SK-N-SH (cell line): ENCODE data around the gene CFAP58. TPM values are rescaled to one million over a fixed set of nuclear protein-coding genes. Genes with fewer than 3 reads are reported as not detected.

Source experiments
- CTCF ChIA-PET: fragments of 300-600, 350-600 bp; formaldehyde crosslinking; extraction: SDS; loops from one replicate; lab custom pipeline; 2021; lab: Yijun Ruan, JAX
- POLR2A ChIA-PET: fragments of 350-600 bp; sonication (Branson Sonifier 250); formaldehyde crosslinking; extraction: SDS; loops from one replicate; lab custom pipeline; 2020; ENCODE audit warnings: antibody characterized with exemption, inconsistent platforms; lab: Yijun Ruan, JAX
- DNase-seq: peaks from one replicate; pipeline ENCODE4 v3.0.0; 2012
- H2AFZ ChIP-seq: fragments of 200-600 bp; sonication (generic); 2 replicates; pipeline ENCODE4 v1.8.1; 2016; ENCODE audit warnings: antibody characterized with exemption, mild to moderate bottlenecking, low read depth
- H3F3A ChIP-seq: fragments of 200-600 bp; sonication (generic); replicated peaks from 2 replicates; pipeline ENCODE3; 2016; ENCODE audit warnings: antibody characterized with exemption, mild to moderate bottlenecking; ENCODE audit not compliant: insufficient read depth
- H3K27ac ChIP-seq, 2 experiments: fragments of 200-500 bp in 1 of 2; fragments of 200-600 bp in 1 of 2; sonication (Bioruptor generic) in 1 of 2; sonication (generic), shearing (Covaris generic) in 1 of 2; 2 replicates each; pipeline versions ENCODE4 v1.5.1 to v1.6.1; 2014 to 2016; ENCODE audit warnings: low read depth in 2 of 2, inconsistent platforms in 1 of 2, low read length in 1 of 2, mild to moderate bottlenecking in 1 of 2, mixed read lengths in 1 of 2
- H3K27me3 ChIP-seq: fragments of 200-600 bp; sonication (generic), shearing (Covaris generic); 2 replicates; pipeline ENCODE4 v1.6.1; 2016; ENCODE audit warnings: mixed run types; ENCODE audit not compliant: insufficient read depth
- H3K36me3 ChIP-seq, 2 experiments: fragments of 200-500 bp in 1 of 2; fragments of 200-600 bp in 1 of 2; sonication (Bioruptor generic) in 1 of 2; sonication (generic) in 1 of 2; replicated peaks in 1 of 2; 2 replicates each; pipeline versions ENCODE3 to v1.5.1; 2014 to 2016; ENCODE audit warnings: low read length in 1 of 2, mild to moderate bottlenecking in 1 of 2; ENCODE audit not compliant: insufficient read depth in 2 of 2, control insufficient read depth in 1 of 2
- H3K4me1 ChIP-seq, 2 experiments: fragments of 200-500 bp in 1 of 2; fragments of 200-600 bp in 1 of 2; sonication (Bioruptor generic) in 1 of 2; sonication (generic), shearing (Covaris generic) in 1 of 2; 2 replicates each; pipeline versions ENCODE4 v1.5.1 to v1.6.1; 2014 to 2016; ENCODE audit warnings: low read depth in 1 of 2, low read length in 1 of 2, mixed run types in 1 of 2; ENCODE audit not compliant: insufficient read depth in 2 of 2, control insufficient read depth in 1 of 2
- H3K4me2 ChIP-seq: fragments of 200-600 bp; sonication (generic), shearing (Covaris generic); 2 replicates; pipeline ENCODE4 v1.6.1; 2017; ENCODE audit warnings: mixed run types
- H3K4me3 ChIP-seq, 2 experiments: fragments of 200-500 bp in 1 of 2; fragments of 200-600 bp in 1 of 2; sonication (Bioruptor generic) in 1 of 2; sonication (generic), shearing (Covaris generic) in 1 of 2; 2 replicates each; pipeline versions ENCODE4 v1.5.1 to v1.8.1; 2014 to 2016; ENCODE audit warnings: low read depth in 2 of 2, inconsistent platforms in 1 of 2, low read length in 1 of 2, mild to moderate bottlenecking in 1 of 2, mixed read lengths in 1 of 2, moderate library complexity in 1 of 2
- H3K79me2 ChIP-seq: fragments of 200-600 bp; sonication (generic); 2 replicates; pipeline ENCODE4 v1.8.1; 2017; ENCODE audit warnings: mild to moderate bottlenecking; ENCODE audit not compliant: insufficient read depth
- H3K9ac ChIP-seq: fragments of 200-600 bp; sonication (generic); 2 replicates; pipeline ENCODE4 v1.6.1; 2017; ENCODE audit warnings: mixed run types
- H3K9me2 ChIP-seq: fragments of 200-600 bp; sonication (generic); 2 replicates; pipeline ENCODE4 v1.6.1; 2017; ENCODE audit warnings: mixed run types
- H3K9me3 ChIP-seq: fragments of 200-600 bp; sonication (generic); 2 replicates; pipeline ENCODE4 v1.6.1; 2017; ENCODE audit warnings: mixed run types, mild to moderate bottlenecking, moderate library complexity
- H4K20me1 ChIP-seq: fragments of 200-600 bp; sonication (generic); 2 replicates; pipeline ENCODE4 v1.6.1; 2017; ENCODE audit warnings: mild to moderate bottlenecking, mixed run types; ENCODE audit not compliant: insufficient read depth
- CHD2 ChIP-seq: fragments of 150-350 bp; IDR thresholded peaks from 2 replicates; pipeline ENCODE4 v1.6.1; 2018; ENCODE audit warnings: low read length; ENCODE audit not compliant: partially characterized antibody
- FOXJ3 ChIP-seq: sonication (generic); formaldehyde crosslinking; IDR thresholded peaks from 2 replicates; pipeline ENCODE4 v1.5.1; 2020; ENCODE audit warnings: mild to moderate bottlenecking, missing genetic modification reagents
- NRF1 ChIP-seq: IDR thresholded peaks from 2 replicates; pipeline ENCODE4 v1.6.1; 2012; ENCODE audit warnings: low read depth, mild to moderate bottlenecking, low read length
- RXRA ChIP-seq: IDR thresholded peaks from 2 replicates; pipeline ENCODE4 v1.4.0; 2012; ENCODE audit warnings: low read depth, mild to moderate bottlenecking, borderline replicate concordance
- YY1 ChIP-seq: IDR thresholded peaks from 2 replicates; pipeline ENCODE4 v1.4.0; 2012; ENCODE audit warnings: low read depth, mild to moderate bottlenecking
- WGBS: methylation state at CpG from one replicate; pipeline ENCODE4 v1.1.6; 2017; ENCODE audit warnings: low lambda C conversion rate; 5-methylcytosine and 5-hydroxymethylcytosine counted together
- polyA plus RNA-seq, 3 experiments: library from polyadenylated mRNA; depleted of rRNA; stranded (reverse); fragments of >200 nt; gene quantifications; 2 replicates each; pipeline ENCODE4 v1.2.3, GENCODE V29; 2012
- TF ChIP-seq, protein P1 (sequence below): IDR thresholded peaks from 2 replicates; pipeline ENCODE4; 2012
- TF ChIP-seq, protein P2 (sequence below): IDR thresholded peaks from 2 replicates; pipeline ENCODE4 v1.4.0; 2012; ENCODE audit warnings: low read depth, borderline replicate concordance
- TF ChIP-seq, protein P3 (sequence below): IDR thresholded peaks from 2 replicates; pipeline ENCODE4 v1.6.1; 2012; ENCODE audit warnings: mild to moderate bottlenecking, low read depth, low read length, moderate library complexity
- TF ChIP-seq, protein P4 (sequence below): fragments of 150-350 bp; IDR thresholded peaks from 2 replicates; pipeline ENCODE4 v1.6.1; 2017; ENCODE audit warnings: antibody characterized with exemption, low read length, low read depth, borderline replicate concordance

CFAP58 gene
- polyA plus RNA-seq, 1 of the 3 experiments (the other 2 are of a cell fraction): 0.38 TPM

DNA sequence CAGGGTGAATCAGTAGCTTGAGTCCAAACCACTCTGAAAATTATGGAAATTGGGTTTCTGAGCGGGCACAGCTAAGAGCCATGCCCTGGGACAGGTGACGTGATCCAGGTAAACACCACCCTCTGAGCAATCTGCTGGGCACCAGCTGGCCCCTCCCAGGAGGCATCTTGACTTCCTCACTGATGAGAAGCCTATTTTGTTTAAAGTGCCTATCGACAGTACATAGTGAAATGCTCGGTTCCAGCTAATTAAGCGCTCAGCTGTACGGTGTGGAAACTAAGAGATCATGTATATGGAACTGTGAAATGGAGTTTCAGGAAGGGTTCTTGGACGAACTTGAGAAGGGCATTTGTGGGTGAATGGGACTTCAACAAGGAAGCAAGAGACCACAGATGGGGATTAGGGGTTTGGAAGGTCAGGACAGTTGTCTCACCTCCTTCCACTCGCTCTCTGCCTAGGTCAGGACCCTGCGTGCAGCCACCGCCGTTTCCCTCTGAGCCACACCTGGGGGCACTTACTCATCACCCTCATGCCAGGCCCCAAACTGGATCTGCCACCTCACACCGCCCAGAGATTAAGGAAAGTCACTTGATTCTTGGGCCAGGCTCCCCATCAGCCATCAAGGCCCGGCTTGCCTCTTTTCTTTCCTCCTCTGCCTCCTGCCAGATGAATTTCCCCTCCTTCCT, 18.5 kb upstream of the CFAP58 start:
- no peak overlapping the region for H3K4me3 ChIP-seq
- H3K4me2 ChIP-seq: peak overlapping the region; percentile 76; the same call in 1 of the 2 replicates
- DNase-seq: no peak
- no peak overlapping the region for H3K9ac ChIP-seq
- POLR2A ChIA-PET: no interaction called here
- peaks cover 79% of the 10 kb centered on the region for H3K79me2 ChIP-seq
- CTCF ChIA-PET: interaction anchor here (0.7 to 7.7 kb wide), 8 partner anchors 10 to 43 kb away, joined by 3 to 65 read pairs (median 4); no protein-coding TSS in a partner anchor
- H3K4me1 ChIP-seq: peaks cover 38 to 47% of the 10 kb centered on the region in 2 experiments
- no peaks in the 10 kb centered on the region for H3K27me3 ChIP-seq
- H3K27ac ChIP-seq: no peak overlapping the region
- no peak overlapping the region for H2AFZ ChIP-seq
- H3F3A ChIP-seq: peaks cover 46% of the 10 kb centered on the region
- no peaks in the 10 kb centered on the region for H3K9me2 ChIP-seq
- TF ChIP-seq, protein P1, sequence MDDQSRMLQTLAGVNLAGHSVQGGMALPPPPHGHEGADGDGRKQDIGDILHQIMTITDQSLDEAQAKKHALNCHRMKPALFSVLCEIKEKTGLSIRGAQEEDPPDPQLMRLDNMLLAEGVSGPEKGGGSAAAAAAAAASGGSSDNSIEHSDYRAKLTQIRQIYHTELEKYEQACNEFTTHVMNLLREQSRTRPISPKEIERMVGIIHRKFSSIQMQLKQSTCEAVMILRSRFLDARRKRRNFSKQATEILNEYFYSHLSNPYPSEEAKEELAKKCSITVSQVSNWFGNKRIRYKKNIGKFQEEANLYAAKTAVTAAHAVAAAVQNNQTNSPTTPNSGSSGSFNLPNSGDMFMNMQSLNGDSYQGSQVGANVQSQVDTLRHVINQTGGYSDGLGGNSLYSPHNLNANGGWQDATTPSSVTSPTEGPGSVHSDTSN: no peak
- TF ChIP-seq CHD2: no peak
- TF ChIP-seq, protein P2, sequence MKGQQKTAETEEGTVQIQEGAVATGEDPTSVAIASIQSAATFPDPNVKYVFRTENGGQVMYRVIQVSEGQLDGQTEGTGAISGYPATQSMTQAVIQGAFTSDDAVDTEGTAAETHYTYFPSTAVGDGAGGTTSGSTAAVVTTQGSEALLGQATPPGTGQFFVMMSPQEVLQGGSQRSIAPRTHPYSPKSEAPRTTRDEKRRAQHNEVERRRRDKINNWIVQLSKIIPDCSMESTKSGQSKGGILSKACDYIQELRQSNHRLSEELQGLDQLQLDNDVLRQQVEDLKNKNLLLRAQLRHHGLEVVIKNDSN: no peak
- H3K9me3 ChIP-seq: no peaks in the 10 kb centered on the region
- H4K20me1 ChIP-seq: peaks cover 25% of the 10 kb centered on the region
- H3K36me3 ChIP-seq: no peaks in the 10 kb centered on the region
- 95% methylated on average over 13 of the region's 13 CpGs for WGBS

DNA sequence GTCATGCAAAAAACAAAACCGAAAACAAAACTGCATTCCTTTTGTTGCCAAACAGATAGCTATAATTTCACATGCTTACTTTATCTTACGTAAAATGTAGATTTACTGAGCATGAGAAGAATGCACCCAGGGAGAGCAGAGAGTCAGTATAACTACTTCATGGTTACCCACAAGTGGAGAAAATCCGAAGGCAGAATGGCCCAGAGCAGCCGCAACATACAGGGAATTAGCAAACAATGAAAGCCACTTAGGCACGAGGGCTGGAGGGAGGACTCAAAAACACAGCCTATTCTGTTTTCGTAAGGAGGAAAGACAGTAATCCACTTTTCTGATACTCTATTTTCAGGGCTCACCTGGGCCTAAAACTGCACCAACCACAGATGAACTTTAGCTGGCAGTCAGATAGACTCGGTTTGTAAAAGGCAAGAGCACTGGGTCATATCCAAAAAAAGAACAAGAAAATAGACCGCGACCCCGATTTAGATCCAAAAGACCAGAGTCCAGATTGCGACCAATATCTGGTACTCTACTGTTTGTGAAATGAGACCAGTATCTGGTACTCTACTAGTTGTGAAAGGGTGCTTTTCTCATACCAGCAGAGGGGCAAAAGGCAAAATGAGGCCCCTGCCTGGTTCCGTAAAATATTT, 16.7 kb upstream of the CFAP58 start:
- CTCF ChIA-PET: interaction anchor here (1.0 to 7.7 kb wide), 12 partner anchors 8 to 62 kb away, joined by 3 to 65 read pairs (median 7); partner anchors contain the start of gene CFAP58

More for the DNA sequence above, 16.7 kb upstream of the CFAP58 start:
- WGBS: 36% methylated on average over 12 of the region's 12 CpGs
- Histone ChIP-seq H3K9ac (peak overlapping the region; percentile 96), H3K4me2 (peak overlapping the region; percentile 76), H3K27me3 (no peaks in the 10 kb centered on the region), H3K27ac (peak overlapping the region in 1 of 2 experiments; percentile 98; a peak in 3 of 4 replicates), H3K9me3 (no peaks in the 10 kb centered on the region), H3F3A (peaks cover 31% of the 10 kb centered on the region), H3K4me1 (peaks cover 22 to 29% of the 10 kb centered on the region in 2 experiments), H3K79me2 (peaks cover 62% of the 10 kb centered on the region), H3K36me3 (no peaks in the 10 kb centered on the region), H2AFZ (no peak overlapping the region), H4K20me1 (peaks cover 25% of the 10 kb centered on the region), H3K4me3 (peak overlapping the region; percentile 78 to 94), H3K9me2 (no peaks in the 10 kb centered on the region)
- DNase-seq: no peak
- POLR2A ChIA-PET: no interaction called here
- TF ChIP-seq RXRA (no peak), FOXJ3 (CRISPR knock-in tag) (no peak), YY1 (no peak), NRF1 (no peak)
- TF ChIP-seq, protein P3, sequence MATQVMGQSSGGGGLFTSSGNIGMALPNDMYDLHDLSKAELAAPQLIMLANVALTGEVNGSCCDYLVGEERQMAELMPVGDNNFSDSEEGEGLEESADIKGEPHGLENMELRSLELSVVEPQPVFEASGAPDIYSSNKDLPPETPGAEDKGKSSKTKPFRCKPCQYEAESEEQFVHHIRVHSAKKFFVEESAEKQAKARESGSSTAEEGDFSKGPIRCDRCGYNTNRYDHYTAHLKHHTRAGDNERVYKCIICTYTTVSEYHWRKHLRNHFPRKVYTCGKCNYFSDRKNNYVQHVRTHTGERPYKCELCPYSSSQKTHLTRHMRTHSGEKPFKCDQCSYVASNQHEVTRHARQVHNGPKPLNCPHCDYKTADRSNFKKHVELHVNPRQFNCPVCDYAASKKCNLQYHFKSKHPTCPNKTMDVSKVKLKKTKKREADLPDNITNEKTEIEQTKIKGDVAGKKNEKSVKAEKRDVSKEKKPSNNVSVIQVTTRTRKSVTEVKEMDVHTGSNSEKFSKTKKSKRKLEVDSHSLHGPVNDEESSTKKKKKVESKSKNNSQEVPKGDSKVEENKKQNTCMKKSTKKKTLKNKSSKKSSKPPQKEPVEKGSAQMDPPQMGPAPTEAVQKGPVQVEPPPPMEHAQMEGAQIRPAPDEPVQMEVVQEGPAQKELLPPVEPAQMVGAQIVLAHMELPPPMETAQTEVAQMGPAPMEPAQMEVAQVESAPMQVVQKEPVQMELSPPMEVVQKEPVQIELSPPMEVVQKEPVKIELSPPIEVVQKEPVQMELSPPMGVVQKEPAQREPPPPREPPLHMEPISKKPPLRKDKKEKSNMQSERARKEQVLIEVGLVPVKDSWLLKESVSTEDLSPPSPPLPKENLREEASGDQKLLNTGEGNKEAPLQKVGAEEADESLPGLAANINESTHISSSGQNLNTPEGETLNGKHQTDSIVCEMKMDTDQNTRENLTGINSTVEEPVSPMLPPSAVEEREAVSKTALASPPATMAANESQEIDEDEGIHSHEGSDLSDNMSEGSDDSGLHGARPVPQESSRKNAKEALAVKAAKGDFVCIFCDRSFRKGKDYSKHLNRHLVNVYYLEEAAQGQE: no peak
- TF ChIP-seq, protein P4, sequence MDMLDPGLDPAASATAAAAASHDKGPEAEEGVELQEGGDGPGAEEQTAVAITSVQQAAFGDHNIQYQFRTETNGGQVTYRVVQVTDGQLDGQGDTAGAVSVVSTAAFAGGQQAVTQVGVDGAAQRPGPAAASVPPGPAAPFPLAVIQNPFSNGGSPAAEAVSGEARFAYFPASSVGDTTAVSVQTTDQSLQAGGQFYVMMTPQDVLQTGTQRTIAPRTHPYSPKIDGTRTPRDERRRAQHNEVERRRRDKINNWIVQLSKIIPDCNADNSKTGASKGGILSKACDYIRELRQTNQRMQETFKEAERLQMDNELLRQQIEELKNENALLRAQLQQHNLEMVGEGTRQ: no peak
